Measurements from ENCODE around the gene SYTL3. TPM values are rescaled to one million over a fixed set of nuclear protein-coding genes. Genes with fewer than 3 reads are reported as not detected.

The SYTL3 gene
- total and polyA plus RNA-seq, 2 of the 8 experiments (the other 6 are each of a cell fraction or from before 2014, with no cell fraction given): 0.27 to 0.99 TPM

GRCh38 chr6:158680481-158680880, 30.6 kb downstream of the SYTL3 start (continued):
- TF ChIP-seq SP4 (IDR thresholded peaks at IDR 0.05; ENCODE audit: low read length) (no peak), MAX (IDR thresholded peaks at IDR 0.05) (no peak), EGR1 (IDR thresholded peaks at IDR 0.05; ENCODE audit: borderline replicate concordance, low read depth, low read length) (no peak), CEBPB (IDR thresholded peaks at IDR 0.05; ENCODE audit: low read depth, low read length) (no peak), RFX5 (IDR thresholded peaks at IDR 0.05; ENCODE audit: borderline replicate concordance, low read depth, low read length) (no peak)
